Activated CD4-positive, alpha-beta T cell treated with anti-CD3 and anti-CD28 coated beads, Interleukin-2, amount 10 ng/mL, durations not matched to agents 7 days and 5 days (primary cell): ENCODE measurements around the gene G0S2. TPM values are rescaled to one million over a fixed set of nuclear protein-coding genes. Genes with fewer than 3 reads are reported as not detected.

ENCODE experiments used
- CTCF ChIA-PET: fragments of 350-600 bp; sonication (Branson Sonifier 250); formaldehyde crosslinking; loops from one replicate; lab custom pipeline; 2021; ENCODE audit warnings: antibody characterized with exemption; lab: Charles Lee
- POLR2A ChIA-PET: fragments of 350-600 bp; sonication (Branson Sonifier 250); formaldehyde crosslinking; loops from one replicate; lab custom pipeline; 2021; ENCODE audit warnings: antibody characterized with exemption; lab: Charles Lee
- DNase-seq: peaks from one replicate; pipeline ENCODE4 v3.0.0-alpha.2; 2020
- H3K27ac Mint-ChIP-seq: one replicate; pipeline ENCODE4 v1.8.0; 2021; ENCODE audit warnings: mild to moderate bottlenecking, moderate library complexity, mixed read lengths
- H3K27me3 Mint-ChIP-seq: one replicate; pipeline ENCODE4 v1.8.0; 2021; ENCODE audit warnings: mixed read lengths
- H3K36me3 Mint-ChIP-seq: one replicate; pipeline ENCODE4 v1.8.0; 2021; ENCODE audit warnings: low read depth, mixed read lengths
- H3K4me1 Mint-ChIP-seq: one replicate; pipeline ENCODE4 v1.8.0; 2021; ENCODE audit warnings: mixed read lengths
- H3K4me3 Mint-ChIP-seq: one replicate; pipeline ENCODE4 v1.8.0; 2021; ENCODE audit warnings: mild to moderate bottlenecking, moderate library complexity, mixed read lengths
- H3K9me3 Mint-ChIP-seq: one replicate; pipeline ENCODE4 v1.8.0; 2021; ENCODE audit warnings: mixed read lengths
- total RNA-seq, 2 experiments: library from RNA; stranded (reverse); gene quantifications; one replicate each; pipeline ENCODE4 v1.2.3, GENCODE V29; 2021

G0S2 gene
- total RNA-seq, 2 experiments from 2014 or later, result 0.56 to 0.64 TPM

DNA sequence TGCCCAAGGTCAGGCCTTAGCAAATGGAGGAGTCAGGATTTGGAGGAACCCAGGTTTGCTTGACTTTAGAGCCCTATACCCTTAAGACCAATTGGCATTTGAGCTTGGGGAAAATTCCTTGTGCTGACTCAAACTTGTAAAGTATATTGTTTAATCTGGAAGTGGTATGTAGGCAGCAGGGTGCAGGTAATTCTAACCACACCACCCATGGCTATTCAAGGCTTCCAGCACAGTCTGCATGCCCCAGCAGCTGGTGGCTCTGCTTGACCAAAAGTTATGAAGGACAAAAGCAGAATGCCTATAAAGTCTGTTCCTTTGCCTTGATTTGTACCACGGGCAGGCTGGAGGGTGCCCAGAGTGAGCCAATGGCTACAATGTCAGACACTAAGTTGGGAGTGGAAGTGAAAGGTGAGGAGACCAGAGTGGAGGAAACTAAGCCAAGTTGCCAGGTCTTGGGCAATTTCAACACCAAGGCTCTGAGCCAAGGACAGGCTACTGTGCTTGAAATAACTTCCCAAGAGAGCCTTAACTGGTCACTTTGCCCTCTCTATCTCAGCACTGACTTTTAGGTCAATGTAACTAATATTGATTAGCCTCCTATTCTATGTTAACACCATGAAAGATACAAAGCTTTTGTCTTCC lies 4.7 kb upstream of the G0S2 start:
- POLR2A ChIA-PET, result no interaction called here
- no peak overlapping the region for H3K4me3 Mint-ChIP-seq
- no peak for DNase-seq
- peaks cover 3% of the 10 kb centered on the region for H3K36me3 Mint-ChIP-seq
- peaks cover 43% of the 10 kb centered on the region for H3K4me1 Mint-ChIP-seq
- peaks cover 14% of the 10 kb centered on the region for H3K27me3 Mint-ChIP-seq
- H3K27ac Mint-ChIP-seq, result no peak overlapping the region
- CTCF ChIA-PET, result interaction anchor here (1.0 to 1.9 kb wide), 3 partner anchors 17 to 98 kb away, joined by 3 to 5 read pairs (median 5); no protein-coding TSS in a partner anchor
- peaks cover 3% of the 10 kb centered on the region for H3K9me3 Mint-ChIP-seq

DNA sequence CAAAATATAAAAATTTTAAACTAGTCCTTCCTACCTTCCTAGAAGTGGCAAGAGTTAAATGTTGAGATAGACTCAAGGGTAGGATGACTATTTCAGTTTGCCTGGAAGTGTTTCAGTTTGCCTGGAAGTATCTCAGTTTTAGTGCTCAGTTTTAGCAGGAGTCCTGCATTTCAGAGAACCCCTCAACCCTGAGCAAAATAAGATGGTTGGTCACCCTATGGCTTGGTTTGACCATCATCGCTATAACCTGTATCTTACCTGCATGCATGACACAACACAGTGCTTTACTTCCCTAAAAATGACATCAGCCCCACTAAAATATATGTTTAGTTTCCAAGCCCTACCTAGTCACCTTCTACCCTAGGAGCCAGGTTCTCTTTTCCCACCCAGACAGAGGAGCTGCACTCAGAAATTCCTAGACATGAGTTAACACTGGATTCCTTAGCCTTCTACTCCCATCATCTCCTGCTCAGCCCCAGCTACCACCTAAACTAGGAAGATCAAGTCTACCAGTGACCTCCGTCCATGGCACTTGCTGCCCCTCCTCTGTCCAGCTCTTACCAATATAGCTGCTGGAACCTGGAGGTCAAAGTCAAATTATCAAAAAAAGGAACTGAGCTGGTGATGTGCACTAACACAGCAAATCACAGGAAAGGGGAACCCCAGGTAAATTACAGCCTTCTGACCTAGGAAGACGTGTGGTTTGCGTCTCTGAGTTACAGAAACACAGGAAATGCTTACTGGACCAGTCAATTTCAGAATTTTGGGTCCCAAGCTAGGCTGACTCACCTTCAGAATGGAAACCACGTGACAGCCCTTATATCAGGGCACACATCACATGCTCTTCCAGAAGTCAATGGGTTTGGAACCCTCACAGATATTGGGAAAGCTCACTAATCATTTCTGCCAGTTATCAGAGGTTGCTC lies 2.2 kb upstream of the G0S2 start:
- ChIA-PET CTCF (interaction anchor here (0.6 to 3.7 kb wide), 5 partner anchors 14 to 53 kb away, joined by 3 to 20 read pairs (median 7); partner anchors contain the start of gene LAMB3), POLR2A (no interaction called here)
- Mint-ChIP-seq H3K27me3 (peaks cover 36% of the 10 kb centered on the region), H3K27ac (peak overlapping the region; percentile 59), H3K4me3 (no peak overlapping the region), H3K36me3 (peaks cover 4% of the 10 kb centered on the region), H3K4me1 (peaks cover 49% of the 10 kb centered on the region), H3K9me3 (peaks cover 3% of the 10 kb centered on the region)
- peak; percentile 47 for DNase-seq

DNA sequence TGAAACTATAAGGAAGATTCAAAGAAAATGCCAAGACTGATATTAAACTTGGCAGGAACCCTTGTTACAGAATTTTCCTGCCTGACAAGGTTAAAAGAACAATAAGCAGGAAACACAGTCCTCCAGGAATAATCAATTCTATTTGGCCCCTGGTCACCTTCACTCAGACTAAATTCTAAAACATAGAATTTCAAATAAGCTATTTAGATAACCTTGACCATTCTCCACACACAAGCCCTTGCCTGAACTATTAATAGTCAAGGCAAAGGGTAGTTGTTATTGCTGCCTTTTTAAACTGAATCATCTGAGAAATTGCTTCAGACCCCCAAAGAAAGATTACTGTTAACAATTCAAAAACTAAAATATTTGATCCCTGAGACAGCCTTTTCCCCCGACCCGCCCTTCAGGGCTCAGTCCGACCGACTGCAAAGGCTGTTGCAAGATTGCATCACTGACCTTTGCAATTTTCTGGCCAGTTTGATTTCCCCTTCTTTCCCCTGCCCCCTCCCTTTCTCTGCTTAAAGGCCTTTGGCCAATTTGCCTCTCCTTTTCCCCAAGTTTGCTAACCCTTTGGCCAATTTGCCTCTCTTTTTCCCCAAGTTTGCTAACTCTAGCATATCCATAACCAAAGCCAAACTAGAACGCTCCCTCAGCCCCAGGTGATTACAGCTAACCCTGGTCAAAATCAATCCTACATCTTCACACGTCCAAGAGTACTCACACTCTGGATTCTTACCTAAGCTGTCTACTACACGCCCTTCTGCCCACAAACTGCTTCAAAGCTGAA lies 1.4 kb upstream of the G0S2 start:
- DNase-seq, result no peak
- peak overlapping the region; percentile 15 for H3K27ac Mint-ChIP-seq
- CTCF ChIA-PET, result interaction anchor here (0.6 to 3.7 kb wide), 10 partner anchors 11 to 122 kb away, joined by 3 to 20 read pairs (median 6); partner anchors contain the start of gene LAMB3
- POLR2A ChIA-PET, result no interaction called here
- H3K4me1 Mint-ChIP-seq, result peaks cover 49% of the 10 kb centered on the region
- H3K4me3 Mint-ChIP-seq, result no peak overlapping the region
- H3K27me3 Mint-ChIP-seq, result peaks cover 43% of the 10 kb centered on the region
- peaks cover 3% of the 10 kb centered on the region for H3K9me3 Mint-ChIP-seq
- peaks cover 4% of the 10 kb centered on the region for H3K36me3 Mint-ChIP-seq

DNA sequence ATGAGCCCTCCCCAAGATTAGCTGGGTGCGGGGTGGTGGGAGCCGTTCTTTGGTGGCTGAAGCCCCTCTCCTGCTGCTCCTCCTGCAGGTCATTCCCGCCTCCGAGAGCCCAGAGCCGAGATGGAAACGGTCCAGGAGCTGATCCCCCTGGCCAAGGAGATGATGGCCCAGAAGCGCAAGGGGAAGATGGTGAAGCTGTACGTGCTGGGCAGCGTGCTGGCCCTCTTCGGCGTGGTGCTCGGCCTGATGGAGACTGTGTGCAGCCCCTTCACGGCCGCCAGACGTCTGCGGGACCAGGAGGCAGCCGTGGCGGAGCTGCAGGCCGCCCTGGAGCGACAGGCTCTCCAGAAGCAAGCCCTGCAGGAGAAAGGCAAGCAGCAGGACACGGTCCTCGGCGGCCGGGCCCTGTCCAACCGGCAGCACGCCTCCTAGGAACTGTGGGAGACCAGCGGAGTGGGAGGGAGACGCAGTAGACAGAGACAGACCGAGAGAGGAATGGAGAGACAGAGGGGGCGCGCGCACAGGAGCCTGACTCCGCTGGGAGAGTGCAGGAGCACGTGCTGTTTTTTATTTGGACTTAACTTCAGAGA lies 448 bp downstream of the G0S2 start:
- ChIA-PET POLR2A (no interaction called here), CTCF (interaction anchor here (1.2 to 3.7 kb wide), 9 partner anchors 8 to 72 kb away, joined by 3 to 20 read pairs (median 6); no protein-coding TSS in a partner anchor)
- no peak overlapping the region for H3K27ac Mint-ChIP-seq
- peak overlapping the region; percentile 53 for H3K4me3 Mint-ChIP-seq
- H3K36me3 Mint-ChIP-seq, result peaks cover 4% of the 10 kb centered on the region
- H3K4me1 Mint-ChIP-seq, result peaks cover 49% of the 10 kb centered on the region
- DNase-seq, result no peak
- peaks cover 60% of the 10 kb centered on the region for H3K27me3 Mint-ChIP-seq
- peaks cover 3% of the 10 kb centered on the region for H3K9me3 Mint-ChIP-seq

DNA sequence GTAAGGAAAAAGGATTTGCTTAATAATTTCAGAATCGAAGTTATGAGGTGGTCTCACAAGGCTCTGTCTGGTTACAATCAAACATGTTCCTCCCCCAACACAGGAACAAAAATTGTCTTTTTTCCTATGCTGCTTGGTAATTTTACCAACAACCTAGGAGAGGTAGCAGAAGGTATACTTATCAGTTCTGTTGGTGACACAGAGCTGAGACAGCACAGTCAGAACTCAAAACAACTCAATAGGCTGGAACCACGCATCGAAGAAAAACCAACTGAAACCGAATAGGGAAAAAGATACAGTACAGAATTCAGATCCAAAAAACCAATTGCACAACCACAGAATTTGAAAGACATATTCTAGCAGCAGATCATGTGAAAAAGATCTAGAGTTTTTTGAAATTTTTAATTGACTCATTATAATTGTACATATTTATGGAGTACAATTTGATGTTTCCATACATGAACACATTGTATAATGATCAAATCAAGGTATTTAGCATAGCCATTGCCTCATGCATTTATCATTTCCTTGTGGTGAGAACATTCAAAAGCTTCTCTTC lies 3.8 kb downstream of the G0S2 start:
- H3K27me3 Mint-ChIP-seq, result peaks cover 73% of the 10 kb centered on the region
- no peak overlapping the region for H3K4me3 Mint-ChIP-seq
- no peak for DNase-seq
- H3K9me3 Mint-ChIP-seq, result no peaks in the 10 kb centered on the region
- ChIA-PET POLR2A (no interaction called here), CTCF (interaction anchor here (0.7 to 1.7 kb wide), 3 partner anchors 23 to 47 kb away, joined by 3 read pairs; no protein-coding TSS in a partner anchor)
- no peak overlapping the region for H3K27ac Mint-ChIP-seq
- H3K36me3 Mint-ChIP-seq, result peaks cover 4% of the 10 kb centered on the region
- H3K4me1 Mint-ChIP-seq, result peaks cover 20% of the 10 kb centered on the region

DNA sequence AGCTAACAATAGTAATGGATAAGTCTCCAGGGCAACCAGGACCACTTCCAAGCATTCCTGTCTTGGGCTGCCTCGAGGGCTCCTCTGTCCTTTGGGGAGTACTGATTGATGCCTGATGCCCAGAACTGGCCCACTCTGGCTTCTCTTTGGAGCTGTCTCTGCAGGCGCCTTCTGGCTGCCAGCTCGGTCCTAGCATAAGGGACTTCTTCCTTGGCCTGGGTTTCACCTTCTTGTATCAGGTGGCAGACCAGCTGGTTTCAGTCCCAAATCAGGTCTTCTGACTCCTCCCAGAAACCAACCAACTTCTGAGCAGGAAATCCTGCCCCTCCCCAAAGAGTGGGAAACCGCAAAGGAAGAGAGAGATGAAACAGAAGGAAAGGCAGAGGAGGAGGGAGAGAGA lies 10.6 kb downstream of the G0S2 start:
- H3K4me3 Mint-ChIP-seq, result peak overlapping the region; percentile 59
- CTCF ChIA-PET, result interaction anchor here (0.9 to 1.2 kb wide), 2 partner anchors 34 to 38 kb away, joined by 3 to 4 read pairs; partner anchors contain the start of gene LAMB3
- H3K36me3 Mint-ChIP-seq, result peaks cover 2% of the 10 kb centered on the region
- peaks cover 39% of the 10 kb centered on the region for H3K4me1 Mint-ChIP-seq
- H3K27ac Mint-ChIP-seq, result peak overlapping the region; percentile 63
- DNase-seq, result peak; percentile 68
- H3K9me3 Mint-ChIP-seq, result no peaks in the 10 kb centered on the region
- POLR2A ChIA-PET, result interaction anchor here (0.6 kb wide), 1 partner anchor 9 kb away, joined by 3 read pairs; no protein-coding TSS in a partner anchor
- peaks cover 19% of the 10 kb centered on the region for H3K27me3 Mint-ChIP-seq

DNA sequence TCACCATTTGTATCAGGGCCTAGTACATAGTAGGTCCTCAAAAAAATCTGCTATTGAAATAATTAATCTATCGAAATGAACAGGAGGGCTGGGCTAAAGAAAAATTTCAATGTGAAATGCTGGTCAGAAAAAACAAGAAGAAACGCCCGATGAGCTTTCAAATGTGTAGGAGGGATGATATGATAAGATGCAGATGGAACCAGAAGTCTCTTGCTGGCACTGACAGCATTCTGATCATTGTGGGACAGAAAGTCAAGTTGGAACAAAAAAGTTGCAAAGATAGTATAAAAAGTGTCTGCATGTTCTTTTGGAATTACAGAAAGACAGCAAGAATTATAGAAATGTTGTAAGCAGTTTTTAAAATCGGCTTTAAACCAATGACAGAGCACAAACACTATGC lies 11.1 kb downstream of the G0S2 start:
- Mint-ChIP-seq H3K27me3 (peaks cover 15% of the 10 kb centered on the region), H3K9me3 (no peaks in the 10 kb centered on the region), H3K27ac (peak overlapping the region; percentile 34), H3K4me1 (peaks cover 39% of the 10 kb centered on the region), H3K4me3 (peak overlapping the region; percentile 59), H3K36me3 (peaks cover 2% of the 10 kb centered on the region)
- CTCF ChIA-PET, result interaction anchor here (0.9 to 2.4 kb wide), 4 partner anchors 11 to 110 kb away, joined by 4 to 9 read pairs (median 5); partner anchors contain the start of gene G0S2
- DNase-seq, result no peak
- POLR2A ChIA-PET, result interaction anchor here (0.6 kb wide), 1 partner anchor 10 kb away, joined by 3 read pairs; no protein-coding TSS in a partner anchor

DNA sequence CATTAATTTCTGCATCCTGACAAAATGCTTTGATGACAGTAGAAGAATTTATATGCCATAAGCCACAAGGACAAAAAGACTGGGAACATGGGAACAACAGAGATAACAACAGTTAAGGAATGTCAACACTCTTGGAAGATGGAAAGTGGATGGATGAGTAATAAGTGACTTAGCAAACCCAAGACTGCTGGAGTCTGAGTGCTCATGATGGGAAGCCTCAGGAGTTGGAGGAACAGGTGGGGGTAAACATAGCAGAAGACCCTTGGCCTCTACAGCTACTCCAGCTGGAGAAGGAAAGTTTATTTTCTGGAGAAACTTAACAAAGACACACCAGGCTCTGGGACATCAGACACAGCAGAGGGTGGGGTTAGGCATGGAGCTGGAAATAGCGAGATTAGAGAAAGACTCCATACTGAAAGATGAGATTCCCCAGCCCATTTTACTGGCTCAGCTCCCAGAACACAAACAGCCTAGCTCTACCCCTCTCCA lies 13.6 kb downstream of the G0S2 start:
- Mint-ChIP-seq H3K27ac (no peak overlapping the region), H3K9me3 (no peaks in the 10 kb centered on the region), H3K4me3 (no peak overlapping the region), H3K36me3 (peaks cover 2% of the 10 kb centered on the region), H3K4me1 (peaks cover 55% of the 10 kb centered on the region), H3K27me3 (peaks cover 4% of the 10 kb centered on the region)
- no peak for DNase-seq
- CTCF ChIA-PET, result interaction anchor here (0.8 to 2.7 kb wide), 13 partner anchors 10 to 80 kb away, joined by 3 to 10 read pairs (median 4); partner anchors contain the start of genes G0S2 and HSD11B1
- POLR2A ChIA-PET, result no interaction called here

DNA sequence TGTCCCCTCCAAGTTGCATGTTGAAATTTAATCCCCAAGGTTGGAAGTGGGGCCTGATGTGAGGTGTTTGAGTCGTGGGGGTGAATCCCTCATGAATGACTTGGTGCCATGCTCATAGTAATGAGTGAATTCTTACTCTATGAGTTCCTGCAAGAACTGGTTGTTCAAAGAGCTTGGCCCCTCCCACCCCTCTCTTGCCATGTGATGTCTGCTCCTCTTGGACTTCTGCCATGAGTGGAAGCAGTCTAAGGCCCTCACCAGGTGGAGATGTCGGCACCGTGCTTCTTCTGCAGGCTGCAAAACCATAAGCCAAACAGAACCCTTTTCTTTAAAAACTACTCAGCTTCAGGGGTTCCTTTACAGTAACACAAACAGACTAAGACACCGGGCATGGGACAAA lies 14.3 kb downstream of the G0S2 start:
- Mint-ChIP-seq H3K4me3 (no peak overlapping the region), H3K36me3 (peaks cover 2% of the 10 kb centered on the region), H3K4me1 (peaks cover 58% of the 10 kb centered on the region), H3K27ac (no peak overlapping the region), H3K27me3 (peaks cover 4% of the 10 kb centered on the region), H3K9me3 (no peaks in the 10 kb centered on the region)
- POLR2A ChIA-PET, result no interaction called here
- CTCF ChIA-PET, result interaction anchor here (0.9 to 2.7 kb wide), 6 partner anchors 9 to 120 kb away, joined by 3 to 10 read pairs (median 4); partner anchors contain the start of genes G0S2 and HSD11B1
- no peak for DNase-seq

DNA sequence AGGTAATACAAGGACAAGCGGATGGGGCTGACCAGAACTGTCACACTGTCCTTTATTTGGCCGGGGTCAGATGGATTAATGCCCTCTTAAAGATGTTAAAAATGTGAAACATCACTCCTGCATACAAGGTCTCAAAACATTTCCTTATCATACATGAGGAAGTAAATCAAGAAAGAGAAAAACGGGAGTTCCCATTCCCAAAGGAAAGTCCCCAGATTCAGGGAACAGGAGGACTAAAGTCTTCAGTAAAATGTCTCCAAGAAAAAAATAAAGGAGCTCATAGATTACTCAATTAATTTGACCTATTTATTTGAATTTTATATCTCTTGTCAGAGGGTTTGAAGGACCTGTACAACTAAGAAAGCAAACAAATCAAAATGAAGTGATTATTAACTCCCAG lies 16.0 kb downstream of the G0S2 start:
- DNase-seq, result no peak
- H3K9me3 Mint-ChIP-seq, result no peaks in the 10 kb centered on the region
- ChIA-PET CTCF (interaction anchor here (0.6 to 2.7 kb wide), 4 partner anchors 14 to 133 kb away, joined by 3 to 10 read pairs (median 4); partner anchors contain the start of gene G0S2), POLR2A (interaction anchor here (0.7 kb wide), 1 partner anchor 1759 kb away, joined by 3 read pairs; no protein-coding TSS in a partner anchor)
- H3K27me3 Mint-ChIP-seq, result peaks cover 4% of the 10 kb centered on the region
- peaks cover 47% of the 10 kb centered on the region for H3K4me1 Mint-ChIP-seq
- no peak overlapping the region for H3K27ac Mint-ChIP-seq
- peaks cover 2% of the 10 kb centered on the region for H3K36me3 Mint-ChIP-seq
- no peak overlapping the region for H3K4me3 Mint-ChIP-seq

DNA sequence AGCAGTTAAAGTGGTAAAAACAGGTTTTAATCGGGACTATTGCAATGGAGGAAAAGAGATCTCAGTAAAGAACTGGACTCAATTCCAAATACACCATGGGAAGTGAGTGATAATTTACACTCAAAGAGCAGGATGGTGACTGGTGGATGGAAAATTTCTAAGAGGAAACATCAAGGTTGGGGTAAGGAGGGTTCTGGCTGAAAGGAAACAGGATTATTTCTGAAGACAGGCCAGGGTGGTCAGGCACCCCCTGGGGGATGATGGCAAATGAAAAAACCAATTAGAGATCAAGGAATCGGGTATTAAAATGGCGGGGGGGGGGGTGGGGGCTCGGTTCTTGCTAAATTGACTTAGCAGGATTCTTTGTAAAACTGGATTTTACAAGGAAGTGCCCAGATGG lies 17.1 kb downstream of the G0S2 start:
- DNase-seq, result no peak
- H3K9me3 Mint-ChIP-seq, result no peaks in the 10 kb centered on the region
- peaks cover 2% of the 10 kb centered on the region for H3K27me3 Mint-ChIP-seq
- H3K36me3 Mint-ChIP-seq, result peaks cover 2% of the 10 kb centered on the region
- H3K4me1 Mint-ChIP-seq, result peaks cover 47% of the 10 kb centered on the region
- POLR2A ChIA-PET, result no interaction called here
- no peak overlapping the region for H3K27ac Mint-ChIP-seq
- CTCF ChIA-PET, result interaction anchor here (0.7 to 2.7 kb wide), 11 partner anchors 11 to 123 kb away, joined by 3 to 7 read pairs (median 5); partner anchors contain the start of gene TRAF3IP3
- no peak overlapping the region for H3K4me3 Mint-ChIP-seq
